IPS-18c (cell line): Measurements from ENCODE around the gene PRKCE.
A peak's percentile ranks its signal among the peaks of the same experiment; 100 is the strongest.

Experiments
- H3K4me3 ChIP-seq: 2 replicates; pipeline ENCODE4 v1.7.0; 2013; ENCODE audit warnings: low read depth, mild to moderate bottlenecking, low read length, moderate library complexity; ENCODE audit not compliant: insufficient read depth
- H3K9me3 ChIP-seq: one replicate; pipeline ENCODE4 v1.6.1; 2013; ENCODE audit warnings: mild to moderate bottlenecking, low read length, moderate library complexity; ENCODE audit not compliant: control insufficient read depth, insufficient read depth

PRKCE gene

GRCh38 chr2:45651415-45652089 lies at the start of gene PRKCE:
Gene PRKCE, plus strand, starts transcription at chr2:45651675.
- no peaks in the 10 kb centered on the region for H3K9me3 ChIP-seq
- H3K4me3 ChIP-seq, result peak within 1 kb of the TSS; percentile 75

- no peaks in the 10 kb centered on the region for H3K9me3 ChIP-seq
- no peak overlapping the region for H3K4me3 ChIP-seq
Measured at GRCh38 chr2:45602624-45603023, 48.9 kb upstream of the PRKCE start.

GRCh38 chr2:45605116-45605515 lies 46.4 kb upstream of the PRKCE start:
- H3K9me3 ChIP-seq, result no peaks in the 10 kb centered on the region
- H3K4me3 ChIP-seq, result no peak overlapping the region

GRCh38 chr2:45606796-45607195 lies 44.7 kb upstream of the PRKCE start:
- Histone ChIP-seq H3K9me3 (no peaks in the 10 kb centered on the region), H3K4me3 (no peak overlapping the region)

- Histone ChIP-seq H3K9me3 (no peaks in the 10 kb centered on the region), H3K4me3 (no peak overlapping the region)
Measured at GRCh38 chr2:45607701-45608100, 43.8 kb upstream of the PRKCE start.

- H3K4me3 ChIP-seq, result peak overlapping the region; percentile 71
- no peaks in the 10 kb centered on the region for H3K9me3 ChIP-seq
Measured at GRCh38 chr2:45610281-45611019, 41.0 kb upstream of the PRKCE start.

- peak within 1 kb of the TSS; percentile 71 for H3K4me3 ChIP-seq
Measured at GRCh38 chr2:45611020-45611859, 40.2 kb upstream of the PRKCE start, which contains the start of gene SRBD1. Gene SRBD1, minus strand, starts transcription at chr2:45611267. Its CDS starts 5,826 bp downstream, at chr2:45605441.

GRCh38 chr2:45612285-45612684 lies 39.2 kb upstream of the PRKCE start:
- no peaks in the 10 kb centered on the region for H3K9me3 ChIP-seq

More at GRCh38 chr2:45611020-45611859, 40.2 kb upstream of the PRKCE start, which contains the start of gene SRBD1:
- no peaks in the 10 kb centered on the region for H3K9me3 ChIP-seq

GRCh38 chr2:45612731-45613130 lies 38.7 kb upstream of the PRKCE start:
- Histone ChIP-seq H3K4me3 (no peak overlapping the region), H3K9me3 (no peaks in the 10 kb centered on the region)

More at GRCh38 chr2:45612285-45612684, 39.2 kb upstream of the PRKCE start:
- H3K4me3 ChIP-seq, result no peak overlapping the region

GRCh38 chr2:45614330-45614729 lies 37.1 kb upstream of the PRKCE start:
- Histone ChIP-seq H3K4me3 (no peak overlapping the region), H3K9me3 (no peaks in the 10 kb centered on the region)

GRCh38 chr2:45614871-45615415 lies 36.5 kb upstream of the PRKCE start:
- H3K4me3 ChIP-seq, result no peak overlapping the region
- H3K9me3 ChIP-seq, result no peaks in the 10 kb centered on the region

- no peak overlapping the region for H3K4me3 ChIP-seq
- no peaks in the 10 kb centered on the region for H3K9me3 ChIP-seq
Measured at GRCh38 chr2:45616658-45617411, 34.6 kb upstream of the PRKCE start.

GRCh38 chr2:45617496-45617895 lies 34.0 kb upstream of the PRKCE start:
- Histone ChIP-seq H3K4me3 (no peak overlapping the region), H3K9me3 (no peaks in the 10 kb centered on the region)

GRCh38 chr2:45622336-45623075 lies 29.0 kb upstream of the PRKCE start:
- Histone ChIP-seq H3K9me3 (no peaks in the 10 kb centered on the region), H3K4me3 (no peak overlapping the region)

- no peaks in the 10 kb centered on the region for H3K9me3 ChIP-seq
Measured at GRCh38 chr2:45623098-45623497, 28.4 kb upstream of the PRKCE start.

GRCh38 chr2:45625824-45626223 lies 25.7 kb upstream of the PRKCE start:
- Histone ChIP-seq H3K9me3 (no peaks in the 10 kb centered on the region), H3K4me3 (no peak overlapping the region)

More at GRCh38 chr2:45623098-45623497, 28.4 kb upstream of the PRKCE start:
- H3K4me3 ChIP-seq, result no peak overlapping the region
